GM19397 (cell line): Measurements from ENCODE around the gene CAMTA1.

Source experiments
- ATAC-seq: cut with Tn5 transposase; IDR thresholded peaks from one replicate; pipeline ENCODE4 v1.9.1; 2021; ENCODE audit warnings: mild to moderate bottlenecking, moderate library complexity; ENCODE audit not compliant: unreplicated experiment

Gene CAMTA1

GRCh38 chr1:7716506-7716905 is 931.3 kb downstream of the CAMTA1 start:
- ATAC-seq: no peak

DNA sequence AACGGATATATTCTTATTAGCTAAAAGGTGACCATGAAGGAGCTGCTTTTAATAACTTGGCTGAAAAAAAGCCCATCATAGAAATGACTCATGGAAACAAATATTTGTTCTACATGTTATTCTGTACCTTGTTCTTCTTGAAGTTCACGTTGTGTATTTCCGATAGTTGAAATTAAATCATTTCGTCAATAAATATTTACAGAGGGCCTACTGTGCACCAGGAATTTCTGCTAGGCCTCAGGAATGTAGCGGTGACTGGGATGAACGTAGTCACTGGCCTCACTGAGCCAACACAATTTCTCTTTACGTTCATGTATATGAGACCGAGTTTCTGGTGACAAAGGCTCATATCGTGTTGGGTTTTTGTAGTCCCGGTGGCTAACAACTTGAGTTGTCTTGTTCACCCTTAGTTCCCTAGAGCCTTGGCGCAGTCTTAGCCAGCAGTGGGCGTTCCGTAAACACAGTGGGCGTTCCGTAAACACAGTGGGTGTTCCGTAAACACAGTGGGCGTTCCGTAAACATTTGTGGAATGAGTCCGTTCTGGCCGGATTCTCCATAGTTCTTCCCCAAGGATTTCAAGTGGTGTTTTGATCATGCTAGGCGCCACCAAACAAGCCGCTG is 932.6 kb downstream of the CAMTA1 start:
- ATAC-seq: no peak

- ATAC-seq: no peak
Measured at GRCh38 chr1:7719468-7720094, 934.3 kb downstream of the CAMTA1 start.

GRCh38 chr1:7721940-7722669 is 936.9 kb downstream of the CAMTA1 start:
- ATAC-seq: no peak

DNA sequence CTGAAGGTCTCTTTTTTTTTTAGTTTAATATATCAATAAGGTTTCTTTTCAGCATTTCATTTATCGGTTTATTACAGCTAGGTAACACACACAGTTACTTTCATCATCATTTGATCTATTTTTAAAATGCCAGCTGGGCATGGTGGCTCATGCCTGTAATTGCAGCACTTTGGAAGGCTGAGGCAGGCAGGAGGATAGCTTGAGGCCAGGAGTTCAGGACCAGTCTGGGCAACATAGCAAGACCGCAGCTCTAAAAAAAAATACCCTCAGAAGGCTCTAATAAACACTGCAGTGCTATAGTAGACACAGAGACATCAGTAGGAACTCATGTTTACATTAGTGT is 937.4 kb downstream of the CAMTA1 start:
- ATAC-seq: no peak

DNA sequence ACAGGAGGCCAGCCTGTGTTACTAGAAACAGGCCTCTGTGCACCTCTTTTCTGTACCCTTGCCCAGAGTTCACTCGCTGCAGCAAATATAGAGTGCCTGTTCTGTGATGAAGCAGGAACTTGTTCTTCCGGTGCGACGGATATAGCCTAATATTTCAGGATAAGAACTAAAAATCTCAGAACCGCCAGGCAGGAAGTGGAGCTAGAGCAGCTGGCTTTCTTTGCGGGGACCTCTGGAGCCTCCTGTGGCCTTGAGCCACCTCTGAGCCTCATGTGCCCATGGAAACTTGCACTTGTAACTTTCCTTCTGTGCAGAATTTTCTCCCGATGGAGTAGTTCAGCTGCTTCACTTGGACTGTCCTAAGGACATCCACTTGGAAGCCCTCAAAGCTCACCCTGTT is 941.4 kb downstream of the CAMTA1 start:
- no peak for ATAC-seq

DNA sequence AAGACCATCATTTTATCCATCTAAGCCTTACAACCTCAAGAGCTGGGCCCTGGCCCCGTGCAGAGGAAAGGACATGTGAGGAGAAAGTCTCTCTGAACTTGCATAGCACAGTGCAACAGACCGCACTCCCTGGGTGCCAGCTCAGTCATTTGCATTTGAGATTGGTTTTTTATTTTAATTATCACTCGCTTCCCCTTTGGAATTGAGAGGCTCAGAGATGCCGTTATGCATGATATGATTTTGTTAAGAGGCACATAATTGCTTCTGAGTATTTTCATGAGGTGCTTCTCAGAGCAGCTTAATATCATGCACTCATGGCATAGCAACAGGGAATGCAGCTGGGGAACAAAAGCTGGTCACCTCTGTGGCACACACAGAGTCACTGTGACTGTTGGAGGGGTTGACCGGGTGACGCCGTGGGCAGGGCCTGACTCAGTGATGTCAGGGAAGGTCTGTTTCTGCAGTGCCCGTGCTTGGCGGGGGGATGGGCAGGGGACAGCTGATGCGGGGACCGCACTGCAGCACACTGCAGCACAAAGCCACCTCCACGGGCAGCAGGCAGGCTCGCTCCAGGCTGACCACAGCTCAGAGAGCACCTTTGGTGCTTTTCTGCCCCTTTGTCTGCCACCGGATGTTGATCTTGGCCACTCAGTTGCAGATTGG is 942.7 kb downstream of the CAMTA1 start:
- no peak for ATAC-seq

DNA sequence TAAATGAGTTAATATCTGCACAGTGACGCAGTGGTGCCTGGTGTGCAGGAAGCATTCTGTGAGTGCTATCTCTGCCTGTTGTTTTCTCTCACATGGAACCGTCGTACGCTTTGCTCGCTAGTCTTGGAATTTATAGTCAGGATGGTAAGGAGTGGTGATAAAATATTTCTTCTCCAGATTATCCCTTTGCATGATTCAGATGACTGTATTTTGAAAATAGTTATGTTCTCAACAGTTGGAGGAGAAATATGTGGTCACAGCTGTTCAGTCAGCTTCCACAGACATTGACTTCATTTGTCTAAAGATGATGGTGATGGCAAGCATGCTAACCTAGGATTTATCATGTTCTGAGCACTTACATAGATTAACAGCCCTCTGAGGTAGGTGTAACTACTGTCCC is 944.5 kb downstream of the CAMTA1 start:
- ATAC-seq: no peak

GRCh38 chr1:7732331-7732730 is 947.1 kb downstream of the CAMTA1 start:
- ATAC-seq: no peak

- no peak for ATAC-seq
Measured at GRCh38 chr1:7733276-7733675, 948.0 kb downstream of the CAMTA1 start.

DNA sequence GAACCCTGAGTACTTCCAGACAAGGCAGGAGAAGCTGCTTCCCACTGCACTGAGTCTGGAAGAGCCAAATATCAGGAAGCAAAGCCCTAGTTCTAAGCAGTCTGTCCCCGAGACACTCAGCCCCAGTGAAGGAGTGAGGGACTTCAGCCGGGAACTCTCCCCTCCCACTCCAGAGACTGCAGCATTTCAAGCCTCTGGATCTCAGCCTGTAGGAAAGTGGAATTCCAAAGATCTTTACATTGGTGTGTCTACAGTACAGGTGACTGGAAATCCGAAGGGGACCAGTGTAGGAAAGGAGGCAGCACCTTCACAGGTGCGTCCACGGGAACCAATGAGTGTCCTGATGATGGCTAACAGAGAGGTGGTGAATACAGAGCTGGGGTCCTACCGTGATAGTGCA is 952.8 kb downstream of the CAMTA1 start:
- no peak for ATAC-seq

DNA sequence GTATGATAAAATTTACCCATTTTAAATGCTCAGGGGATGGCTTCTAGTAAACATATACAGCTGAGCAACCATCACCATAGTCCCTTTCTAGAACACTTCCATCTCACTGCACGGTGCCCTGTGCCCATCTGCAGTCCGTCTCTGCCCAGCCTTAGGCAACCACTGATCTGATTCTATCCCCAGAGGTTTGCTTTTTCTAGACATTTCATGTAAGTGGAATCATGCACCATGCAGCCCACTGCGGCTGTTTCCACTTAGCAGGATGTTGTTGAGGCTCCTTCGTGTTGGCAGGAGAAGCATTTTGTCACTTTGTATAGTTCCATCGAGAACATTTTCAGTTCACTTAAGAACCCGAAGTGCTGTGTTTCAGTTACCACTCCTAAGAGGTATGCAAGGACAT is 958.1 kb downstream of the CAMTA1 start:
- no peak for ATAC-seq

- no peak for ATAC-seq
Measured at GRCh38 chr1:7744882-7745281, 959.6 kb downstream of the CAMTA1 start.

GRCh38 chr1:7745783-7746182 is 960.5 kb downstream of the CAMTA1 start:
- ATAC-seq: no peak

DNA sequence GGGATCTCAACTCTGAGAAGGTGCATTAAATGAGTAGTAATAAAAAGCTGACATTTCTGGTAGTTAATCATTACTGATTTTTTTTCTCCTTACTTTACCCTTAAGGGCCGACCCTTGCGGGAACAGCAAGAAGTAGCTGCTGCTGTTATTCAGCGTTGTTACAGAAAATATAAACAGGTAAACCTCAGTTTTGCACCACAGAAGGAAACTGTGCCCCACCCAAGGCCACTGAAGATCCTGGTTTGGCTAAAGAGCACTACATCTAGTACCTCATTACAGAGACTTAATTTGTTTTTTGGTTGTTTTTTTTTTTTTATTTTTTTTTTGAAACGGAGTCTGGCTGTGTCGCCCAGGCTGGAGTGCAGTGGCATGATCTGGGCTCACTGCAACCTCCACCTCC is 962.4 kb downstream of the CAMTA1 start:
- no peak for ATAC-seq

GRCh38 chr1:7749126-7749525 is 963.9 kb downstream of the CAMTA1 start:
- no peak for ATAC-seq

DNA sequence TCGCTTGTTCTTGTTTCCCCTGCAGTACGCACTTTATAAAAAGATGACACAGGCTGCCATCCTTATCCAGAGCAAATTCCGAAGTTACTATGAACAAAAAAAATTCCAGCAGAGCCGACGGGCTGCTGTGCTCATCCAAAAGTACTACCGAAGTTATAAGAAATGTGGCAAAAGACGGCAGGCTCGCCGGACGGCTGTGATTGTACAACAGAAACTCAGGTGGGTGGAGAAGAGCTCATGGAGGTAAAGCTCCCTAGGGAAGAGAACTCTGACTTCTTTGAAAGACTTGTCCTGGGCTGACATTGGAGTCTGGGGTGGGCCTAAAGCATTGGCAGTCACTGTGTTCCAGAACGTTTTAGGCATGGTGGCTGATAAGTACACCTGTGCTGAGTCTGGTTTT is 965.9 kb downstream of the CAMTA1 start:
- ATAC-seq: no peak

- no peak for ATAC-seq
Measured at GRCh38 chr1:7752512-7753417, 967.5 kb downstream of the CAMTA1 start.

DNA sequence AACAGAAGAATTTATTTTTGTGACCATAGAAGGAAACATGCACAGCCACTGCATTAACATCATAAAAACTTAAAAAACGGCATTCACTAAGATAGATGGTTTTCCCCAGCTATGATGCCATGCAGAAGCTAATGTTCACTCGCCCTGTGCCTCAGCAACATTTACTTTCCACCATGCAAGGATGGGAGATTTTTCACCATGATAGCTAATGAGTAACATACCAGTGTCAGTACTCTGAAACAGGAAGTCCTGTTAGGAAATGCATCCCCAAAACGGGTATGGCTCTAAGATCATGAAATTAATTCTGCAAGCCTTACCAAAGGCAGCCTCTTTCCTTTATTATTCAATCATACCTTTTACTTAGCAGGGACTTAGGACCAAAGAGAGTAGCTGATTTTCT is 968.4 kb downstream of the CAMTA1 start:
- ATAC-seq: no peak

GRCh38 chr1:7754234-7754633 is 969.0 kb downstream of the CAMTA1 start:
- no peak for ATAC-seq

DNA sequence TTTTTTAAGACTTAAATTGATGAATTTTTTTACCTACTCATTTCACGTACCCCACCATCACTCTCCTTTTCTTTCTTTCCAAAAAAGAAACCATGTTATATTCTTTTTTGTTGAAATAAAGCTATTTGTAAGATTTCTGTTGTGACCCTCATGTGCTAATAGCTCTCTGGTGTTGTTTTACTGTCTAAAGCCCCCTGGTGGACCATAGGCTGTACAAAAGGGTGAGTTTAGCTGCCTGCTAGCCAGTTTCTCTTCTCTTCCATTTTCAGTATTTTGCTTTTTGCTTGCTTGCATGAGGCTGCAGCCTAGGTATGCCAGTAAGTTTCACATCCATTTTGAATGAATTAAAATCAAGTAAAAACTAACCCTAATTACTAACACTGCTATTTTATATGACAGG is 970.2 kb downstream of the CAMTA1 start:
- ATAC-seq: no peak
